Measurements from ENCODE around the gene HSD17B2. TPM values are rescaled to one million over a fixed set of nuclear protein-coding genes. Genes with fewer than 3 reads are reported as not detected.
A peak's percentile ranks its signal among the peaks of the same experiment; 100 is the strongest.

The HSD17B2 gene
- total and polyA plus RNA-seq, 2 donors (not counting 1 experiment from before 2014, with no cell fraction given), result 0.33 to 1.6 TPM

DNA sequence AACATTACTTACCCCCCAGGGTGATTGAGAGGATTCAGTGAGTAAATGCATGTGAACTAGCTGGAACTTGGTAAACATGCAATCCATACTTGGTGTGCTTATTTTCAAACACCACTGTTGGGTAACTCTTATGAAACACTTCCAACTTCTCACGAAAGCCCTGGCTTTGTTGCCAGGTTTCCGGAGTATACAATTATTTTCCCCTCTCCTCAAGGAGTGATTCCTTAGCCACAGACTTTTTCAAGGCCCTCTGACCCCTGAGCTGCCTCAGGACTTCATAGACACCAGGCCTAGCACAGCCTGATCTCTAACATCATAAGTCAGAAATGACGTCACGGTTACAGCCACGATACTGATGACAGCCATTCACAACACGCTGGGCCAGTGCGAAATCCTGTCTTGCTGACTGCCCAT, 27.6 kb downstream of the HSD17B2 start:
- no peak overlapping the region for H3K9ac ChIP-seq (ENCODE audit: insufficient read depth, low read length)

DNA sequence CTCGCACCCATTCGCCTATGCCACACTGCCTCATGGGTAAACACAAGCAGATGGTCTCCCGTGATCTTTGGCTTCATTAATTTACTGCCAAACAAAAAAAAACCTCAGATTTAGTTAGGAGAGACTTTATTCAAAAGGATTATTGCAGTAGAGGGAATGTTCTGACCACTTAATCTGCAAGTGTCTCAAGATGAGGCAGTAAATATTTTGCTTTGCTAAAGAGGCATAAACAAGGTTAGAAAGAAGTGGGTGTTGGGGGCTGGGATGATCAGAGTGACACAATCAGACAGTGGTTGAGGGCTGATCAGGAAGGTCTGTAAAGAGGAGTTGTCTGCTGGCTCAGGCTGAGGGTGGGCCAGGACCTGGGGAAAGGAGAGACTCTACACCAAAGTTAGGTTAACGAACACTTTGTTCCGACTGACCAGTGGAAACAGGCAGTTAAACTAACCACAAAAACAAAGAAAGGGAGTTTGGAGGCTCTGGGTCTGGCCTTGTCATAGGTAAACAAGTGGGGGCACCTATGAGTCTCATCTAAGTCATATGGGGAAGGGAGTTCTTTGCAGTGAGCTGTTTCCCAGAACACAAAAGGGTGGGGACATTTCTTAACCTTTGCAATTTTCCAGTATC, 28.5 kb downstream of the HSD17B2 start:
- Histone ChIP-seq H3K4me2 (ENCODE audit: extremely low read depth, insufficient read depth, low read length) (no peak overlapping the region), H3K36me3 (ENCODE audit: control insufficient read depth, insufficient read depth, low read length) (no peaks in the 10 kb centered on the region), H4K20me1 (ENCODE audit: control insufficient read depth, extremely low read depth, insufficient read depth, low read length) (no peaks in the 10 kb centered on the region), H3K79me2 (ENCODE audit: control insufficient read depth, insufficient read depth, low read length) (no peaks in the 10 kb centered on the region), H3K9me3 (ENCODE audit: control insufficient read depth, insufficient read depth, low read depth, low read length) (no peaks in the 10 kb centered on the region), H3K4me1 (ENCODE audit: control insufficient read depth, extremely low read depth, insufficient read depth, low read length) (peaks cover 13% of the 10 kb centered on the region), H3K4me3 (replicated peaks in 1 of 4; ENCODE audit: control extremely low read depth in 1 of 4, insufficient read depth in 1 of 4, low read depth in 3 of 4, low read length in 4 of 4) (no peak overlapping the region), H3K9ac (ENCODE audit: insufficient read depth, low read length) (no peak overlapping the region), H2AFZ (ENCODE audit: low read length) (no peak overlapping the region), H3K27ac (ENCODE audit: insufficient read depth, low read length) (peak overlapping the region; percentile 61), H3K27me3 (ENCODE audit: control insufficient read depth, insufficient read depth, low read length) (no peaks in the 10 kb centered on the region)
- DNase-seq (ENCODE audit: low read depth in 2 of 2), result no peak
- TF ChIP-seq, protein P1, sequence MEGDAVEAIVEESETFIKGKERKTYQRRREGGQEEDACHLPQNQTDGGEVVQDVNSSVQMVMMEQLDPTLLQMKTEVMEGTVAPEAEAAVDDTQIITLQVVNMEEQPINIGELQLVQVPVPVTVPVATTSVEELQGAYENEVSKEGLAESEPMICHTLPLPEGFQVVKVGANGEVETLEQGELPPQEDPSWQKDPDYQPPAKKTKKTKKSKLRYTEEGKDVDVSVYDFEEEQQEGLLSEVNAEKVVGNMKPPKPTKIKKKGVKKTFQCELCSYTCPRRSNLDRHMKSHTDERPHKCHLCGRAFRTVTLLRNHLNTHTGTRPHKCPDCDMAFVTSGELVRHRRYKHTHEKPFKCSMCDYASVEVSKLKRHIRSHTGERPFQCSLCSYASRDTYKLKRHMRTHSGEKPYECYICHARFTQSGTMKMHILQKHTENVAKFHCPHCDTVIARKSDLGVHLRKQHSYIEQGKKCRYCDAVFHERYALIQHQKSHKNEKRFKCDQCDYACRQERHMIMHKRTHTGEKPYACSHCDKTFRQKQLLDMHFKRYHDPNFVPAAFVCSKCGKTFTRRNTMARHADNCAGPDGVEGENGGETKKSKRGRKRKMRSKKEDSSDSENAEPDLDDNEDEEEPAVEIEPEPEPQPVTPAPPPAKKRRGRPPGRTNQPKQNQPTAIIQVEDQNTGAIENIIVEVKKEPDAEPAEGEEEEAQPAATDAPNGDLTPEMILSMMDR (conservative IDR thresholded peaks at IDR 0.05 in 1 of 2, IDR thresholded peaks at IDR 0.05 in 1 of 2; ENCODE audit: low read depth in 1 of 2, low read length in 2 of 2), result no peak
- TF ChIP-seq EZH2 (IDR thresholded peaks at IDR 0.05; ENCODE audit: low read length, missing control alignments), result no peak

More for the DNA sequence above, 27.6 kb downstream of the HSD17B2 start:
- Histone ChIP-seq H2AFZ (ENCODE audit: low read length) (no peak overlapping the region), H3K36me3 (ENCODE audit: control insufficient read depth, insufficient read depth, low read length) (no peaks in the 10 kb centered on the region), H3K27ac (ENCODE audit: insufficient read depth, low read length) (peak overlapping the region; percentile 69), H3K4me3 (replicated peaks in 1 of 4; ENCODE audit: control extremely low read depth in 1 of 4, insufficient read depth in 1 of 4, low read depth in 3 of 4, low read length in 4 of 4) (no peak overlapping the region), H3K4me1 (ENCODE audit: control insufficient read depth, extremely low read depth, insufficient read depth, low read length) (peaks cover 13% of the 10 kb centered on the region), H3K4me2 (ENCODE audit: extremely low read depth, insufficient read depth, low read length) (no peak overlapping the region), H4K20me1 (ENCODE audit: control insufficient read depth, extremely low read depth, insufficient read depth, low read length) (no peaks in the 10 kb centered on the region), H3K79me2 (ENCODE audit: control insufficient read depth, insufficient read depth, low read length) (no peaks in the 10 kb centered on the region), H3K9me3 (ENCODE audit: control insufficient read depth, insufficient read depth, low read depth, low read length) (no peaks in the 10 kb centered on the region), H3K27me3 (ENCODE audit: control insufficient read depth, insufficient read depth, low read length) (no peaks in the 10 kb centered on the region)
- DNase-seq (ENCODE audit: low read depth in 2 of 2), result peak; percentile 40 to 87
- TF ChIP-seq, protein P1 (conservative IDR thresholded peaks at IDR 0.05 in 1 of 2, IDR thresholded peaks at IDR 0.05 in 1 of 2; ENCODE audit: low read depth in 1 of 2, low read length in 2 of 2), result no peak
- no peak for TF ChIP-seq EZH2 (IDR thresholded peaks at IDR 0.05; ENCODE audit: low read length, missing control alignments)

DNA sequence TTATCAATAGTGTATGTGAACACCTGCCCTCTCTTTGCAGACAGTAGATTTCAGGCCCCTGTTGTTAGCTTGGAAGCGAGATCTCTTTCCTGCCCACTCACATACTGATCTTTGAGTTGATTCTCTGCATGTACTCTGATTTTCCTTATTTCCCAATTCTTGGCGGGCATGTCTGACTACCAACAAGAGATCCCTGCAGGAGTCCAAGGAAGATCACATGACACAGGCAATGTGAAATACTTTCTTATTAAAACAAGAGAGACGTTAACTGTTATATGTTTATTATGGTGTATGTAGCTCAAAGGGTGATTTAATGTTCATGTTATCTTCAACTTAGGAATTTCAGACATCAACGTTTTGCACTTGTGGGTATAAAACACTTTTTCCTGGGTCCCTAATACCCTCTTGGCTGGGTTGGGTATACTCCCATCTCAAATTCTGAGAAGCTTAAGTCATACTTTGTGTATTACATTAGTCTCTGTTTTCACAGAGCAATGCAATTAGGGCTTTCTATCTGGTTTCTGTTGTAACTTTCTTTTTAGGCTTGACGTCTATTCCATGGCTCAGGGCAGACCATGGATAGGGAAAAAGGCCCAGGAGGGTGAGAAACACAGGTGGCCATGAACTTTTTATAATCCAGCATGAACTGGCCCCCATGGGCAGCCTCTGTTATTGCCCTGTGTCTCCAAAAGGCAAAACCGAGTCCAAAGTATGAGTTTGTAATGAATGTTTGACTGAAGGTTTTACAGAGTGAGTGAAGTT, 32.2 kb downstream of the HSD17B2 start:
- Histone ChIP-seq H3K27me3 (ENCODE audit: control insufficient read depth, insufficient read depth, low read length) (no peaks in the 10 kb centered on the region), H3K4me1 (ENCODE audit: control insufficient read depth, extremely low read depth, insufficient read depth, low read length) (peaks cover 2% of the 10 kb centered on the region), H2AFZ (ENCODE audit: low read length) (no peak overlapping the region), H3K9me3 (ENCODE audit: control insufficient read depth, insufficient read depth, low read depth, low read length) (no peaks in the 10 kb centered on the region), H3K36me3 (ENCODE audit: control insufficient read depth, insufficient read depth, low read length) (no peaks in the 10 kb centered on the region), H3K4me3 (replicated peaks in 1 of 4; ENCODE audit: control extremely low read depth in 1 of 4, insufficient read depth in 1 of 4, low read depth in 3 of 4, low read length in 4 of 4) (no peak overlapping the region), H3K27ac (ENCODE audit: insufficient read depth, low read length) (no peak overlapping the region), H3K9ac (ENCODE audit: insufficient read depth, low read length) (no peak overlapping the region), H3K79me2 (ENCODE audit: control insufficient read depth, insufficient read depth, low read length) (no peaks in the 10 kb centered on the region), H4K20me1 (ENCODE audit: control insufficient read depth, extremely low read depth, insufficient read depth, low read length) (no peaks in the 10 kb centered on the region), H3K4me2 (ENCODE audit: extremely low read depth, insufficient read depth, low read length) (no peak overlapping the region)
- TF ChIP-seq EZH2 (IDR thresholded peaks at IDR 0.05; ENCODE audit: low read length, missing control alignments), result no peak
- TF ChIP-seq, protein P1 (conservative IDR thresholded peaks at IDR 0.05 in 1 of 2, IDR thresholded peaks at IDR 0.05 in 1 of 2; ENCODE audit: low read depth in 1 of 2, low read length in 2 of 2), result no peak
- peak in 1 of 2 donors; percentile 18 for DNase-seq (ENCODE audit: low read depth in 2 of 2)
